H1 (cell line): Measurements from ENCODE around the gene GGT6. TPM values are rescaled to one million over a fixed set of nuclear protein-coding genes. Genes with fewer than 3 reads are reported as not detected.

Source experiments
- CTCF ChIA-PET: fragments of 300-600 bp; sonication (Branson Sonifier 250); formaldehyde crosslinking; loops from one replicate; lab custom pipeline; 2021; ENCODE audit not compliant: partially characterized antibody; lab: Charles Lee
- POLR2A ChIA-PET: fragments of 300-600 bp; sonication (Branson Sonifier 250); formaldehyde crosslinking; loops from one replicate; lab custom pipeline; 2021; ENCODE audit warnings: inconsistent platforms; ENCODE audit not compliant: partially characterized antibody; lab: Charles Lee
- DNase-seq, 2 experiments: peaks; one replicate each; pipeline versions ENCODE4 v3.0.0 to v3.0.0-alpha.2; 2010 to 2022; ENCODE audit warnings: low spot score in 2 of 2, low read depth in 1 of 2, mixed read lengths in 1 of 2
- FAIRE-seq: peaks from 2 replicates; lab custom pipeline; 2011; peaks lifted over from hg19 to GRCh38; lab: Jason Lieb, UNC
- H2AFZ ChIP-seq: 2 replicates; pipeline ENCODE4 v1.8.1; 2012; ENCODE audit warnings: low read length, inconsistent platforms
- H2AK5ac ChIP-seq: 2 replicates; pipeline ENCODE4 v1.6.1; 2013; ENCODE audit warnings: low read depth, low read length
- H2BK120ac ChIP-seq: replicated peaks from 2 replicates; pipeline ENCODE3; 2013; ENCODE audit warnings: low read depth, low read length, inconsistent platforms
- H2BK12ac ChIP-seq: 2 replicates; pipeline ENCODE4 v1.6.1; 2013; ENCODE audit warnings: low read depth, low read length
- H2BK15ac ChIP-seq: 2 replicates; pipeline ENCODE4 v1.6.1; 2013; ENCODE audit warnings: low read length
- H2BK20ac ChIP-seq: 2 replicates; pipeline ENCODE4 v1.6.1; 2013; ENCODE audit warnings: low read length
- H2BK5ac ChIP-seq: 2 replicates; pipeline ENCODE4 v1.6.1; 2013; ENCODE audit warnings: low read depth, low read length
- H3K14ac ChIP-seq: 2 replicates; pipeline ENCODE4 v1.6.1; 2013; ENCODE audit warnings: inconsistent platforms; ENCODE audit not compliant: insufficient read length
- H3K18ac ChIP-seq: 2 replicates; pipeline ENCODE4 v1.6.1; 2013; ENCODE audit warnings: low read length; ENCODE audit errors: extremely low read depth
- H3K23ac ChIP-seq: 2 replicates; pipeline ENCODE4 v1.6.1; 2013; ENCODE audit warnings: inconsistent platforms; ENCODE audit not compliant: insufficient read length
- H3K23me2 ChIP-seq: 2 replicates; pipeline ENCODE4 v1.6.1; 2013; ENCODE audit warnings: low read depth, low read length
- H3K27ac ChIP-seq: 2 replicates; pipeline ENCODE4 v1.6.1; 2011; ENCODE audit warnings: low read depth, low read length, inconsistent platforms
- H3K27me3 ChIP-seq, 4 experiments: replicated peaks in 1 of 4; 1 replicate in 1 of 4; 2 replicates in 3 of 4; pipeline versions ENCODE4 v1.6.1 to v1.8.1; 2011 to 2013; ENCODE audit warnings: low read length in 3 of 4, mild to moderate bottlenecking in 3 of 4, inconsistent platforms in 2 of 4, mixed read lengths in 2 of 4, moderate library complexity in 1 of 4; ENCODE audit not compliant: control insufficient read depth in 3 of 4, insufficient read depth in 3 of 4; ENCODE audit errors: extremely low read depth in 1 of 4
- H3K36me3 ChIP-seq, 4 experiments: 2 replicates each; pipeline versions ENCODE4 v1.6.1 to v1.8.1; 2011 to 2013; ENCODE audit warnings: mild to moderate bottlenecking in 4 of 4, low read length in 3 of 4, moderate library complexity in 2 of 4, control low read depth in 1 of 4, inconsistent platforms in 1 of 4; ENCODE audit not compliant: insufficient read depth in 4 of 4, control insufficient read depth in 2 of 4
- H3K4ac ChIP-seq: replicated peaks from 2 replicates; pipeline ENCODE3; 2013; ENCODE audit warnings: low read length, low read depth, mixed read lengths, inconsistent platforms; ENCODE audit not compliant: insufficient read length
- H3K4me1 ChIP-seq, 4 experiments: replicated peaks in 1 of 4; 1 replicate in 1 of 4; 2 replicates in 3 of 4; pipeline versions ENCODE4 v1.6.1 to v1.8.1; 2011 to 2013; ENCODE audit warnings: low read length in 3 of 4, inconsistent platforms in 2 of 4, mixed read lengths in 1 of 4; ENCODE audit not compliant: insufficient read depth in 4 of 4, control insufficient read depth in 3 of 4
- H3K4me2 ChIP-seq, 2 experiments: 2 replicates each; pipeline versions ENCODE4 v1.6.1 to v1.8.1; 2011 to 2013; ENCODE audit warnings: low read depth in 2 of 2, low read length in 2 of 2, control low read depth in 1 of 2, inconsistent platforms in 1 of 2, mild to moderate bottlenecking in 1 of 2; ENCODE audit not compliant: insufficient read depth in 1 of 2
- H3K4me3 ChIP-seq, 4 experiments: fragments of 200-600, 300-600 bp in 1 of 4; sonication (generic), shearing (Covaris generic), sonication (Bioruptor Twin) in 1 of 4; 2 replicates each; pipeline versions ENCODE4 v1.5.1 to v1.8.1; 2011 to 2016; ENCODE audit warnings: low read length in 4 of 4, low read depth in 3 of 4, control low read depth in 2 of 4, inconsistent platforms in 2 of 4, mild to moderate bottlenecking in 2 of 4, mixed read lengths in 1 of 4, moderate library complexity in 1 of 4; ENCODE audit not compliant: insufficient read depth in 2 of 4; ENCODE audit errors: extremely low read depth in 1 of 4
- H3K56ac ChIP-seq: replicated peaks from 2 replicates; pipeline ENCODE3; 2013; ENCODE audit warnings: low read depth, mild to moderate bottlenecking, mixed read lengths, low read length, inconsistent platforms; ENCODE audit not compliant: insufficient read length
- H3K79me1 ChIP-seq: 2 replicates; pipeline ENCODE4 v1.6.1; 2013; ENCODE audit warnings: low read depth, low read length, control low read depth
- H3K79me2 ChIP-seq, 2 experiments: 2 replicates each; pipeline versions ENCODE4 v1.6.1 to v1.8.1; 2012 to 2013; ENCODE audit warnings: low read length in 2 of 2, mild to moderate bottlenecking in 2 of 2, inconsistent platforms in 1 of 2; ENCODE audit not compliant: insufficient read depth in 2 of 2, control insufficient read depth in 1 of 2
- H3K9ac ChIP-seq, 4 experiments: replicated peaks in 1 of 4; 1 replicate in 1 of 4; 2 replicates in 3 of 4; pipeline versions ENCODE4 v1.6.1 to v1.8.1; 2011 to 2013; ENCODE audit warnings: low read depth in 3 of 4, low read length in 3 of 4, control low read depth in 2 of 4, mild to moderate bottlenecking in 2 of 4, moderate library complexity in 2 of 4, inconsistent platforms in 1 of 4; ENCODE audit errors: extremely low read depth in 1 of 4
- H3K9me3 ChIP-seq, 2 experiments: 2 replicates each; pipeline versions ENCODE4 v1.6.1 to v1.8.1; 2012 to 2013; ENCODE audit warnings: mild to moderate bottlenecking in 2 of 2, moderate library complexity in 2 of 2, control low read depth in 1 of 2, inconsistent platforms in 1 of 2, low read depth in 1 of 2, low read length in 1 of 2, mixed read lengths in 1 of 2; ENCODE audit not compliant: insufficient read depth in 2 of 2
- H4K20me1 ChIP-seq, 2 experiments: replicated peaks in 1 of 2; 2 replicates each; pipeline versions ENCODE3 to v1.8.1; 2011 to 2013; ENCODE audit warnings: inconsistent platforms in 2 of 2, low read length in 2 of 2, mild to moderate bottlenecking in 1 of 2; ENCODE audit not compliant: insufficient read depth in 2 of 2, control insufficient read depth in 1 of 2
- H4K5ac ChIP-seq: 2 replicates; pipeline ENCODE4 v1.6.1; 2013; ENCODE audit warnings: low read length, low read depth, mixed read lengths, inconsistent platforms; ENCODE audit not compliant: insufficient read length
- H4K8ac ChIP-seq: 2 replicates; pipeline ENCODE4 v1.8.0; 2013; ENCODE audit warnings: mild to moderate bottlenecking, moderate library complexity, low read length, inconsistent platforms; ENCODE audit not compliant: insufficient read depth; ENCODE audit errors: extremely low read depth
- H4K91ac ChIP-seq: replicated peaks from 2 replicates; pipeline ENCODE3; 2013; ENCODE audit warnings: low read length, mixed read lengths, inconsistent platforms; ENCODE audit not compliant: insufficient read length
- CBX5 ChIP-seq: fragments of 300-800, 300-1000 bp; sonication (generic); IDR thresholded peaks from 2 replicates; pipeline ENCODE4 v1.7.1; 2016; ENCODE audit warnings: antibody characterized with exemption, low read length, low read depth
- CHD1 ChIP-seq: IDR thresholded peaks from 2 replicates; pipeline ENCODE4 v1.6.1; 2012; ENCODE audit warnings: low read depth, low read length, improper control_type of control experiment
- EZH2 ChIP-seq: fragments of 200-600 bp; sonication (generic); IDR thresholded peaks from 2 replicates; pipeline ENCODE4 v1.7.1; 2012; ENCODE audit warnings: low read depth, mild to moderate bottlenecking, moderate library complexity, low read length, inconsistent platforms; ENCODE audit not compliant: severe bottlenecking
- ZNF274 ChIP-seq: IDR thresholded peaks from 2 replicates; pipeline ENCODE4 v1.7.0; 2012; ENCODE audit warnings: low read length, borderline replicate concordance; ENCODE audit errors: extremely low read depth
- WGBS, 2 experiments: shearing (Covaris generic) in 1 of 2; methylation state at CpG; one replicate each; pipeline versions ENCODE4 v1.1.6 to v1.1.7; 2013 to 2015; ENCODE audit warnings: low lambda C conversion rate in 2 of 2, mixed read lengths in 2 of 2, inconsistent platforms in 1 of 2, low coverage in 1 of 2, missing lambda C conversion rate in 1 of 2; ENCODE audit not compliant: insufficient replicate concordance in 2 of 2, insufficient coverage in 1 of 2, insufficient read length in 1 of 2; ENCODE audit errors: extremely low coverage in 1 of 2, missing lambda C conversion rate in 1 of 2; 5-methylcytosine and 5-hydroxymethylcytosine counted together
- polyA plus RNA-seq, 7 experiments: library from polyadenylated mRNA; depleted of rRNA in 3 of 7; stranded (reverse) in 5 of 7; unstranded in 2 of 7; fragments of >200 nt in 5 of 7; fragments of 200-250 nt in 2 of 7; gene quantifications; 1 replicate in 5 of 7; 2 replicates in 1 of 7; 4 replicates in 1 of 7; pipeline versions ENCODE4 v1.2.1 to v1.2.3, GENCODE V29; 2011 to 2013; ENCODE audit warnings: missing spikeins in 2 of 7, mixed read lengths in 2 of 7
- total RNA-seq: library from RNA; stranded (reverse); fragmentation: NEBNext Ultra II Directional; extraction: Animal tissue kit (Norgen Biotek cat#: 25700); gene quantifications from 2 replicates; pipeline ENCODE4 v1.2.1, GENCODE V29; 2021

Gene GGT6
- total and polyA plus RNA-seq, 2 of the 8 experiments (the other 6 are each of a cell fraction or from before 2014, with no cell fraction given), result 0.18 TPM; not detected in 1

DNA sequence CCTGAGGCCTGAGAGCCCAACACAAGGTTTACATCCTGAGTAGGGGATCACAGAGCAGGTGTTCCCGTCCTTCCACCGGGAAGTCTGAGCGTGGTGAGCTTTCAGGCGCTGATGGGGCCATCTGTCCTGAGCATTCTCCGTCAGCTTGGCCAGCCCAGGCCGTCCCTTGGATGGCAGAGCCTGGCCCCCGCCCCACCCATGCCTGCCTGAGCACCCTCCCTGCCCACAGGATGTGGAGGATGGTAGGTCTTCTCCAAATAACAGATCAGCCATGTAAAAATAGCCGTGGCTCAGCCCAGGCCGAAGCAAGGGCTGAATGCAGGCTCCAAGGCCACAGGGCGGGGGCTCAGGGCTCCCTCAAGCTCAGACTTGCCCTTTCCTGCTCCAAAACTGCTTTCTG is 41.5 kb downstream of the GGT6 start:
- Histone ChIP-seq H4K20me1 (no peaks in the 10 kb centered on the region), H3K23ac (no peak overlapping the region), H3K56ac (no peak overlapping the region), H4K8ac (no peak overlapping the region), H3K36me3 (no peaks in the 10 kb centered on the region), H2AFZ (no peak overlapping the region), H2BK120ac (no peak overlapping the region), H3K27me3 (peaks cover 0 to 6% (median under 1%) of the 10 kb centered on the region in 4 experiments; a peak in 4 of 7 replicates), H2BK15ac (no peak overlapping the region), H2BK12ac (peak overlapping the region; percentile 17; the same call in 1 of the 2 replicates), H3K4me3 (no peak overlapping the region), H4K5ac (no peak overlapping the region), H2BK5ac (peak overlapping the region; percentile 49; the same call in 1 of the 2 replicates), H3K14ac (no peak overlapping the region), H3K79me2 (no peaks in the 10 kb centered on the region), H3K4me1 (peaks cover 0 to 10% (median 7%) of the 10 kb centered on the region in 4 experiments; a peak in 5 of 7 replicates), H3K9me3 (no peaks in the 10 kb centered on the region), H3K27ac (no peak overlapping the region), H2BK20ac (no peak overlapping the region), H3K4me2 (no peak overlapping the region), H3K79me1 (no peaks in the 10 kb centered on the region), H3K23me2 (no peaks in the 10 kb centered on the region), H4K91ac (peak overlapping the region; percentile 5), H3K9ac (no peak overlapping the region), H3K18ac (no peak overlapping the region), H2AK5ac (no peak overlapping the region), H3K4ac (no peak overlapping the region)
- DNase-seq, result no peak
- ChIA-PET CTCF (interaction anchor here (0.5 to 1.6 kb wide), 5 partner anchors 9 to 319 kb away, joined by 3 read pairs; no protein-coding TSS in a partner anchor), POLR2A (interaction anchor here (37.1 kb wide), 1 partner anchor 28 kb away, joined by 546 read pairs; the partner anchor contains the start of genes GGT6 and MYBBP1A)
- WGBS, 2 experiments, result 98% methylated on average over 7 of the region's 10 CpGs; no CpG with 5 or more reads in 1 of the 2 experiments
- FAIRE-seq, result no peak
- TF ChIP-seq CHD1, result no peak
- no peak for TF ChIP-seq ZNF274
- no peak for TF ChIP-seq CBX5
- TF ChIP-seq EZH2, result no peak
